GM19395 (cell line): Measurements from ENCODE around the gene RTP1.
"Not testable (repeated sequence)": the region's sequence is repeated elsewhere in the genome, so short reads cannot be mapped to it uniquely, and the experiment has no call there.

Experiments
- ATAC-seq: cut with Tn5 transposase; IDR thresholded peaks from one replicate; pipeline ENCODE4 v1.9.1; 2021; ENCODE audit warnings: mild to moderate bottlenecking, moderate library complexity; ENCODE audit not compliant: unreplicated experiment

Gene RTP1

DNA sequence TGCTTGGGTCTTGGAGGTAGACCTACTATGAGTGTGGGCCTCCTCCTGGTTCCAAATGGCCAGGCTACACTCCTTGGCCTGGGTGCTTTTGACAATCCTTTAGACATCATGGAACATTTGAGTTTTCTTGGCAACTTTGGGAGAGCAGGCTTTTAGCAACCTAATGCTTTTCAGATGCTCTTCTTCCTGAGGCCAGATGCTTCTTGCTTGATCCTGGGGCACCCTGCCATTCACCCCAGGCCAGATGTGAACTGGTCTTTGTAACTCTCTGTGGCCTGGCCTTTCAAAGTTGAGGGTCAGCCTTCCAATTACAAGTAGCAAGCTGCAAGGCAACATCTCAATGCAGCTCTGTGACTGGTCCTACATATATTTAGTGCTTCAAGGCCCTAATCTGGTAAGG is 40.5 kb downstream of the RTP1 start:
- ATAC-seq: no peak

DNA sequence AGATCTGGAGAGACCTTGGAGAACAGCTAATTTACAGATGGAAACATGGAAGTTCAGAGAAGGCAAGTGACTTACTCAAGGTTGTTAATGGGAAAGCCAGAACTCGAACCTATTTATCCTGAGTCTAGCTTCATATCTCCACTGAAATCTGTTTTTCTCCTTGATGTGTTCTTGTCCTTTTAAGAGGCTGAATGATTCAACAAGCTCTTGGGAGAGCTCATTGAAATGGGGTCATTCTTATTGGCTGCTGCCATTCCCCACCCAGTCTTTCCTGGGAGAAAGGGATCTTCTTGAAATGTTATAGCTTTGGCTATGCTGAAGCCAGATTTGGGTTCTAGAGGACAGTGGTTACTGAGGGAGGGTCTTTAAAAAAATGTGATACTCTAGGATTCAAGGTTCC is 41.0 kb downstream of the RTP1 start:
- ATAC-seq: no peak

- ATAC-seq: not testable (repeated sequence)
These were observed 41.5 kb downstream of the RTP1 start for GRCh38 chr3:187238835-187239234.

- ATAC-seq: no peak
These were observed 45.1 kb downstream of the RTP1 start for GRCh38 chr3:187242435-187242834.

GRCh38 chr3:187242900-187243299 is 45.6 kb downstream of the RTP1 start:
- no peak for ATAC-seq

DNA sequence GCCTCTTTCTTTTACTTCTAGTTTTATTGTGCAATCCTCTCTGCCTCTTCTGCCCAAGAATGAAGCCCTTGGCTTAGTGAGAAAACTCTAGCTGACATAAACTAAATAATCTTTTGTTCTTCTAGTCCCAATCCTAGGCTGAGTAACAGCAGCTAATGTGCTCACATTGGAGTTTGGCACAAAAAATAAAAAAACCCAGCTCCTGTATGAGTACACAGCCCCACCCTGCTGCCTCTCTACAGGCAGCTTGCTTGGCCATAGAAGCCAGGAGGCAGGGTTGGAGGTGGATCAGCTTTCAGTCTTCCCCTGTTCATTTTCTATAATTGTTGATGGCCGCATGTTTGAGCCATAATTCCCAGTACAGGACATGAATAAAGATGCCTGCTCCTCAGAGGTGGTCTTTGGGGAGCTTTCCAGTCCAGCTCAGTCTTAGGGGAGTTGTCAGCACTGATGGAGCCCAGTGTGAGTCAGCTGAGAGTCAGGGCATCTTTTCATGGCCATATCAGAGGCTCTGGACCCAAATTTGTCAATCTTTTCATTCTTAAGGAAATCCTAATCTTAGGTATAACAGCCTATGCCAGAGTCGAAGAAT is 46.7 kb downstream of the RTP1 start:
- ATAC-seq: no peak

DNA sequence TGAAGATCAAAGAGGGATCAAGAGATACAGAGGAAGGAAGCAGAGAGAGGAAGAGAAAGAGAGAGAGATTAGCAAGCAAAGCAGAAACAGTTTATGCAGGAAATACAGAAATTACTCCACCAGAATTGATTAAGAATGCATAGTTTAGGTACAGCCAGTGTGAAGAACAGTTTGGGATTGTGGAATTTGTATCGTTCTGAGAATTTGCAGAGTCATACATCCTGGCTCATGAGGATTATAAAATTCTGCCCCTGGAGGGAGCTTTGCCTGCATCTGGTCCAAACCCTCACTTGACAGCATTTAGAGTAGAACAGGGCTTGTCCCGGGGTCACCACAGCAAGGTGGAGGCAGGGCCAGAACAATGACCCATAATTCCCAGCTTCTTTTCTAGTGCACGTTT is 50.1 kb downstream of the RTP1 start:
- no peak for ATAC-seq
